Right lobe of liver (tissue), 6 donors: Measurements from ENCODE around the gene FMN2. TPM values are rescaled to one million over a fixed set of nuclear protein-coding genes. Genes with fewer than 3 reads are reported as not detected.

Source experiments
- ATAC-seq, 4 donors: fragments of 200-7000 bp; cut with Tn5 transposase; one replicate each; pipeline ENCODE4 v1.9.1; 2020; ENCODE audit warnings: mild to moderate bottlenecking in 4 of 4, moderate library complexity in 4 of 4
- DNase-seq, 3 donors: peaks; one replicate each; pipeline ENCODE4 v3.0.0-alpha.2; 2020
- H3K27ac ChIP-seq, 3 donors: fragments of 200-600 bp; one replicate each; pipeline ENCODE4 v1.8.0; 2022
- H3K27me3 ChIP-seq, 2 donors: fragments of 200-600 bp; one replicate each; pipeline ENCODE4 v1.8.0; 2022
- H3K36me3 ChIP-seq, 4 donors: fragments of 200-600 bp; sonication (generic) in 1 of 4; one replicate each; pipeline versions ENCODE4 v1.5.1 to v1.8.0; 2017 to 2022; ENCODE audit warnings: control low read depth in 1 of 4
- H3K4me1 ChIP-seq, 4 donors: fragments of 200-600 bp; sonication (generic) in 1 of 4; one replicate each; pipeline versions ENCODE4 v1.5.1 to v1.8.0; 2017 to 2022; ENCODE audit warnings: control low read depth in 1 of 4
- H3K4me3 ChIP-seq, 3 donors: fragments of 200-600 bp; one replicate each; pipeline ENCODE4 v1.8.0; 2022
- H3K9me3 ChIP-seq, 4 donors: fragments of 200-600 bp; sonication (generic) in 1 of 4; one replicate each; pipeline versions ENCODE4 v1.5.1 to v1.8.0; 2017 to 2022; ENCODE audit warnings: control low read depth in 1 of 4
- POLR2A ChIP-seq: fragments of 450-650 bp; IDR thresholded peaks from one replicate; pipeline ENCODE4 v1.6.1; 2017; ENCODE audit warnings: antibody characterized with exemption, mild to moderate bottlenecking
- WGBS: methylation state at CpG from one replicate; pipeline ENCODE4 v1.1.6; 2018; ENCODE audit warnings: low coverage, low lambda C conversion rate; ENCODE audit not compliant: insufficient coverage; ENCODE audit errors: missing lambda C conversion rate; 5-methylcytosine and 5-hydroxymethylcytosine counted together
- intact Hi-C, 2 donors: fragments of 100-400 bp; cut with DNase I; formaldehyde crosslinking; loops; one replicate each; pipeline versions ENCODE4 v1.11.2 to v1.14.1; 2022
- total RNA-seq, 6 experiments: library from RNA; depleted of rRNA in 2 of 6; stranded (reverse); fragments of >200 nt in 2 of 6; fragmentation: NEBNext Ultra II Directional in 3 of 6; extraction: Animal tissue kit (Norgen Biotek cat#: 25700) in 3 of 6; gene quantifications; one replicate each; pipeline versions ENCODE4 v1.1.0 to v1.2.4, GENCODE V29; 2016 to 2023
- TF ChIP-seq, protein P1 (sequence below), 4 donors: fragments of 200-600 bp in 3 of 4; fragments of 450-650 bp in 1 of 4; IDR thresholded peaks; one replicate each; pipeline versions ENCODE4 v1.5.1 to v1.8.0; 2016 to 2022; ENCODE audit warnings: antibody characterized with exemption in 4 of 4, mild to moderate bottlenecking in 2 of 4
- donor health status: DM: no; HTN: yes; CAD: no.
- donor health status: DM: no; HTN: no; CAD: no.
- donor health status: DM: no; HTN: no; CAD: no.
- donor health status: DM: no; HTN: yes; CAD: no.
- donor health status: DM: no; HTN: yes; CAD: no.

FMN2 gene
- total RNA-seq, 6 experiments from 2014 or later, result 0.12 TPM; not detected in 5

DNA sequence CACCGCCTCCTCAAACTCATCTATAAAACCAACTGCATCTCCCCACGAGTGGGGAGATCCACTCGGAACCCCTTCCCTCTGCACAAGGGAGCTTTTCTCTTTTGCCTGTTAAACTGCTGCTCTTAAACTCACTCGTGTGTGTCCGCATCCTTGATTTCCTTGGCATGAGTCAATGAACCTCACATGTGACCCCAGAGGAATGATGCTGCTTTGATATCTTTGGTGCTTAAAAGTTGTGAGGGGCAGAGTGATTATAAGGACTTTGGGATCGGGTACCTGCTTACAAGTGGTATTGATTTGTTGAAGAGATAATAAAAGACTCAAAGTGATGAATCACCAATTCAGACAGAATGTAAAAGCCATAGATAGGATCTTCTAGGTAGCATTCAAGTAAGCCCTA is 394.9 kb downstream of the FMN2 start:
- DNase-seq (no peak), ATAC-seq (no peak)
- H3K4me1 ChIP-seq, result no peaks in the 10 kb centered on the region
- intact Hi-C loops, result no loop called here
- H3K27ac ChIP-seq, result no peak overlapping the region
- WGBS, result 43% methylated on average over 3 of the region's 6 CpGs
- TF ChIP-seq POLR2A, result no peak
- TF ChIP-seq, protein P1, sequence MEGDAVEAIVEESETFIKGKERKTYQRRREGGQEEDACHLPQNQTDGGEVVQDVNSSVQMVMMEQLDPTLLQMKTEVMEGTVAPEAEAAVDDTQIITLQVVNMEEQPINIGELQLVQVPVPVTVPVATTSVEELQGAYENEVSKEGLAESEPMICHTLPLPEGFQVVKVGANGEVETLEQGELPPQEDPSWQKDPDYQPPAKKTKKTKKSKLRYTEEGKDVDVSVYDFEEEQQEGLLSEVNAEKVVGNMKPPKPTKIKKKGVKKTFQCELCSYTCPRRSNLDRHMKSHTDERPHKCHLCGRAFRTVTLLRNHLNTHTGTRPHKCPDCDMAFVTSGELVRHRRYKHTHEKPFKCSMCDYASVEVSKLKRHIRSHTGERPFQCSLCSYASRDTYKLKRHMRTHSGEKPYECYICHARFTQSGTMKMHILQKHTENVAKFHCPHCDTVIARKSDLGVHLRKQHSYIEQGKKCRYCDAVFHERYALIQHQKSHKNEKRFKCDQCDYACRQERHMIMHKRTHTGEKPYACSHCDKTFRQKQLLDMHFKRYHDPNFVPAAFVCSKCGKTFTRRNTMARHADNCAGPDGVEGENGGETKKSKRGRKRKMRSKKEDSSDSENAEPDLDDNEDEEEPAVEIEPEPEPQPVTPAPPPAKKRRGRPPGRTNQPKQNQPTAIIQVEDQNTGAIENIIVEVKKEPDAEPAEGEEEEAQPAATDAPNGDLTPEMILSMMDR (IDR thresholded peaks at IDR 0.05), result no peak
- no peak overlapping the region for H3K4me3 ChIP-seq
- H3K27me3 ChIP-seq, result no peaks in the 10 kb centered on the region
- H3K9me3 ChIP-seq, result no peaks in the 10 kb centered on the region
- H3K36me3 ChIP-seq, result no peaks in the 10 kb centered on the region

DNA sequence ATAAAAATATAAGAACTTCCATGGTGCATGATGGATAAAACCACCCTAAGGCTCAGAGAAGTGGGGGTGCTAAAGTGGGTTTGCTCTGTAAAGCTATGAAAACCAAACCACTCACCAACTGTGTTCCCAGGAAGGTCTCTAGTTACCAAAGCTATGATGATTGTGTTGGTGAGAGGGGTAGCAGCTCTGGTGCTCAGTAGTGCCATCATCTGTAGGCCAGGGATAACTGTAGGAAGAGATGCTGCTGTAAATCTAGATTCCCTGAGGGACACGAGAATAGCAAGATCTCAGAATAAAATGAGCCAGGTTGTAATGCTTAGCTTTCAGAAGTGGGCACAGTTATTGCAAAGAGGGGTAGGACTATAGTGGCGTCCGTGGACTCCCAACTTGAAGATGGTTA is 395.8 kb downstream of the FMN2 start:
- H3K4me3 ChIP-seq, result no peak overlapping the region
- H3K27ac ChIP-seq, result no peak overlapping the region
- no peaks in the 10 kb centered on the region for H3K36me3 ChIP-seq
- no peaks in the 10 kb centered on the region for H3K4me1 ChIP-seq
- intact Hi-C loops, result no loop called here
- no peak for DNase-seq
- H3K27me3 ChIP-seq, result no peaks in the 10 kb centered on the region
- TF ChIP-seq, protein P1 (IDR thresholded peaks at IDR 0.05), result no peak
- no peak for TF ChIP-seq POLR2A
- H3K9me3 ChIP-seq, result no peaks in the 10 kb centered on the region
- ATAC-seq, result peak in 1 of 4 donors; percentile 16
- 58% methylated on average over 3 of the region's 3 CpGs for WGBS

DNA sequence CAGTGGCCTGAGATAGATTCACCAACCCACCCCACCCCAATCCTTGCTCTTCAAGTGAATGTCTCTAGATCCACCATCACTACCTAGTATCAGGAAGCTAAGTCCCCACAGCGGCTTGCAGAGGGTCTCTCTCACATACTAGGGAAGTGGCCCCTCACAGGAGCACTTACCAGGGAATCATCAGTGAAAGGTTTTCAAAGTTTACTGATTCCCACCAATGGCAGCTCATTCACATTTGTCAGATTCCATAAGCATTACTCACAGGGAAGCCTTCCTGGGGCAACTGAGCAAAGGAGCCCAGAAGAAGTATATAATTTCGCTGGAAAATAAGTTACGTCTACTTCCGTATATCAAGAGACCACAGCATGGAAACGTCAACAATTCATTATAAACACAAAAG is 399.5 kb downstream of the FMN2 start:
- no peak overlapping the region for H3K4me3 ChIP-seq
- H3K27ac ChIP-seq, result no peak overlapping the region
- DNase-seq (no peak), ATAC-seq (no peak)
- H3K4me1 ChIP-seq, result no peaks in the 10 kb centered on the region
- WGBS, result 81% methylated on average over 5 of the region's 5 CpGs
- no peak for TF ChIP-seq POLR2A
- TF ChIP-seq, protein P1 (IDR thresholded peaks at IDR 0.05), result no peak
- intact Hi-C loops, result no loop called here
- no peaks in the 10 kb centered on the region for H3K9me3 ChIP-seq
- no peaks in the 10 kb centered on the region for H3K36me3 ChIP-seq
- H3K27me3 ChIP-seq, result no peaks in the 10 kb centered on the region

DNA sequence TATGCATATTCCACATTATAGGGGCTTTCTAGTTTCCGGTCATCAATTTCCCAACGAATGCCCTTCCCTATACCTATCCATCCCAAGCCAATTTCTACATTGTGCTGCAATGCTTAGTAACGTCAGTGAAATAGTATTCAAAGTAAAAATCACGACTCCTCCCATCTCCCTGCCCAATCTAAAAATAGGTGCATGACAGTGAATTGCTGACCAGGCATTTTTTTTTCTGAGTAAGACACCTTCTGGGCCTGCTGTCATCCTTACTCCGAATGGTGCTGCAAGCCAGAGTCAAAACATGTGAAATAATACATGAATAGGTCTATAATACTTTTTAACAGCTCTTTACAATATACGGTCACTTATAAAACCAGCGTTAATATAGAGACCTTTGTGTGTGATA is 400.1 kb downstream of the FMN2 start:
- no peak for TF ChIP-seq POLR2A
- TF ChIP-seq, protein P1 (IDR thresholded peaks at IDR 0.05), result no peak
- H3K36me3 ChIP-seq, result no peaks in the 10 kb centered on the region
- no peaks in the 10 kb centered on the region for H3K4me1 ChIP-seq
- H3K27ac ChIP-seq, result no peak overlapping the region
- no peaks in the 10 kb centered on the region for H3K27me3 ChIP-seq
- intact Hi-C loops, result no loop called here
- no peaks in the 10 kb centered on the region for H3K9me3 ChIP-seq
- WGBS, result 81% methylated on average over 7 of the region's 7 CpGs
- no peak overlapping the region for H3K4me3 ChIP-seq
- DNase-seq (no peak), ATAC-seq (no peak)
